Fibroblast of pulmonary artery (primary cell): ENCODE results near the gene RPE.

ENCODE experiments used
- DNase-seq: peaks from one replicate; pipeline ENCODE4 v3.0.0-alpha.2; 2010; ENCODE audit warnings: low read depth
- H3K4me3 ChIP-seq: replicated peaks from 2 replicates; pipeline ENCODE4 v1.5.1; 2011; ENCODE audit warnings: low read depth, mild to moderate bottlenecking, control low read depth, low read length, moderate library complexity
- TF ChIP-seq, protein P1 (sequence below): IDR thresholded peaks from 2 replicates; pipeline ENCODE4 v1.5.1; 2011; ENCODE audit warnings: mild to moderate bottlenecking, control low read depth, low read length, inconsistent platforms; ENCODE audit errors: missing control alignments

The RPE gene

DNA sequence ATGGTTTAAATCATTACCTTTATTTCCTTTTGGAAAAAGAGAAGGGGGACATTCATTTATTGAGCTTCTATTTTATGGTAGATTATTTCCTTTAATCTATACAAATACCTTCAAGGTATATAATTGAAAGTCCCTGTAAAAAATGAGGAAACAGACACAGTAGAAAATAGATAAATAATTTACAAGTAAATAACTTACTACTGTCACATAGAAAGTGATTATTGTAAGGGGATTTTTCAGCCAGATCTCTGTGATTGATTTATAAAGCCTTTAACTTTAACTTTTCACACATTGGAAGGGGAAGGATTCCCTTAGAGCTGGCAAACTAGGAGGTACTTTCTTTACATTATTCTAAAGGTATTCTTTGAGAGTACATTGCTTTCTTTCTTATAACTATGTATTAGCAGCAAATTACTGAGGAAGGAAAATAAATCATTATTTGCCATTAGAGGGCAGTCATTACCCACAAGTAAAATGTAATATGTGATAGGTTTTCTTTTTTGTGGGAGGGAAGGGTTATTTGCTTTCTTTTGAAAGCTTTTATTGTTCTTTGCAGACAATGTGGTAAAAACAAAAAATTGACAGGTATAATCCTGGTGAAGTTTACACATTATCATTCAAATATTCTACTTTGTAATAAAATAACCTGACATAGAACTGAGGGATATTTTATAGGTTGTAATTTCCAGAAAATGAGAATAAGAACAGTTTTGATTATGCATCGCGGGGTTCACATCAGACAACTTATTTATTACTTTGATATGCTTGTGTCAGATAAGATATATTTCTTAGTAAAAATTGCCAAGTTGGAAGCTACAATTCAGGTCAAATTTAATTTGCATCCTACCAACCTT is 24.8 kb upstream of the RPE start:
- TF ChIP-seq, protein P1, sequence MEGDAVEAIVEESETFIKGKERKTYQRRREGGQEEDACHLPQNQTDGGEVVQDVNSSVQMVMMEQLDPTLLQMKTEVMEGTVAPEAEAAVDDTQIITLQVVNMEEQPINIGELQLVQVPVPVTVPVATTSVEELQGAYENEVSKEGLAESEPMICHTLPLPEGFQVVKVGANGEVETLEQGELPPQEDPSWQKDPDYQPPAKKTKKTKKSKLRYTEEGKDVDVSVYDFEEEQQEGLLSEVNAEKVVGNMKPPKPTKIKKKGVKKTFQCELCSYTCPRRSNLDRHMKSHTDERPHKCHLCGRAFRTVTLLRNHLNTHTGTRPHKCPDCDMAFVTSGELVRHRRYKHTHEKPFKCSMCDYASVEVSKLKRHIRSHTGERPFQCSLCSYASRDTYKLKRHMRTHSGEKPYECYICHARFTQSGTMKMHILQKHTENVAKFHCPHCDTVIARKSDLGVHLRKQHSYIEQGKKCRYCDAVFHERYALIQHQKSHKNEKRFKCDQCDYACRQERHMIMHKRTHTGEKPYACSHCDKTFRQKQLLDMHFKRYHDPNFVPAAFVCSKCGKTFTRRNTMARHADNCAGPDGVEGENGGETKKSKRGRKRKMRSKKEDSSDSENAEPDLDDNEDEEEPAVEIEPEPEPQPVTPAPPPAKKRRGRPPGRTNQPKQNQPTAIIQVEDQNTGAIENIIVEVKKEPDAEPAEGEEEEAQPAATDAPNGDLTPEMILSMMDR: peak; percentile 47
- DNase-seq: peak; percentile 71
- H3K4me3 ChIP-seq: no peak overlapping the region

DNA sequence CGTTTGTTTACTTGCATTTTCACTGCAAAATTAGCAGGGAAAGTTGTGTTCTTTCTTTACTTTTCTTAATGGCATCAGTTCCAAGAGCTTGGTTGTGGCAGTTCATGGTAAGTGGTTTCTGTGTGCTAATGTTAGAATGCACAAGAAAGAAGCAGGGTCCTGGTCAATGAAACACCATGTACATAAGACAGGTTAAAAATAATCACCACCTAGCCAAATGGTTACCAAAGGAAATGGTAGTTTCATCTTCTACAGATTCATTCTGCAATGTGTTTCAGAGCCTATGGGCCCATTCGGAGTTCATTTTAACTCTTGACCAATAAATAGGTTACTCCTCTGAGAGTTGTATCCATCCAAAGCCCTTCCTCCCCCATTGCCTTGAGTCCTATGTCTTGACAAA is 18.1 kb upstream of the RPE start:
- TF ChIP-seq, protein P1: no peak
- DNase-seq: no peak
- H3K4me3 ChIP-seq: no peak overlapping the region

DNA sequence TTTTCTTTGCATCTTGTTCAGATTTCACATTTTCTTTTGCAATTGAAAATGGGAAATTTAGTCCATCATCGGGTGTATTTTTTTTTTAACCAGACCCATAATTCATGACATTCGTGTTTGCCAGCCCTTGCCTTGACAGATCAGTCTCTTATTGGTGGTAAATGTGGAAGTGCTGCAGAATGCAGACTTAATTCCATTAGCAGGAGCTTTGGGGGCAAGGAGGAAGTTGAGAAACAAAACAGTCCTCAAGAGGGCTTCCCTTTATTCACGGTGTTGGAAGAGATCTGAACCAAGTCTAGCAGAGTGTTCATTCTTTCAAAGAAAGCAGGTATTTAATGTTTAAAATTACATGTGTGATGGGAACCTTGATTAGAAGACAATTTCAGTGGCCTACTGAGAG is 16.6 kb upstream of the RPE start:
- TF ChIP-seq, protein P1: no peak
- no peak overlapping the region for H3K4me3 ChIP-seq
- DNase-seq: no peak

DNA sequence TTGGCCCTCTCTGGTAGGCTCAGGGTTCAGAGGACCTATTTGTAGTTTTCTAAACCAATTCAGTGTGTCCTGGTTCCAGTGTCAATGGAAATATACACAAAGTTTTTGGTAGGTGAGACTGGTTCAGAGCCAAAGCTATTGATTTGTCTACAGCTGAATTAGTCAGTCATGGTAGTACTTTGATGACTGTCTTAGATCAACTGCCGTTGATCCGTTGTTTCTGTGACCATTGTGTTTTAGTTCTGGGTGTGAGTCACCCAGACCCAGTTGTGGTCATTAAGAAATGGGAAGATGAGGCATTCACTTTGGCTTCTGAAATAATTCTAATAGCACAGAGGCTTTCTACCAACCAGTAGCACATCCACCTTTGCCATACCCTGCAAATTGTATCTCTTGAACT is 16.0 kb upstream of the RPE start:
- DNase-seq: no peak
- TF ChIP-seq, protein P1: no peak
- H3K4me3 ChIP-seq: no peak overlapping the region

DNA sequence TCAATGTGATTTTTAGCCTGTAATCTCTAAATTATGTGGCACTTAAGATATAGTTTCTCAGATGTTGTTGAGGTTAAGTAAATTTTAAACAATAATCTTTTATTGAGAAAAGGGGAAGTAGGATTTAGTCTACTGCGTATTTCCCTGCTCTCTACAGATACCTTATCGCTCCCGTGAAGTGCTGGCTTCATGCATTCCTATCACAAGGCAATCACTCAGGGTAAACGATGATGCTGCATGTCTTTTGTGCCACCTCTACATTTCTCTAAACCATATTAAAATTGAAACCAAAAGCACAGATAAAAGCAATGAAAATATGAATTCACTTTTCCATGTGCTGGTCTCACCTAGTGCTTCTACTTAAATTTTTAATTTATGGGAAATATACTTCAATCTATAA is 14.4 kb upstream of the RPE start:
- H3K4me3 ChIP-seq: no peak overlapping the region
- TF ChIP-seq, protein P1: no peak
- no peak for DNase-seq

DNA sequence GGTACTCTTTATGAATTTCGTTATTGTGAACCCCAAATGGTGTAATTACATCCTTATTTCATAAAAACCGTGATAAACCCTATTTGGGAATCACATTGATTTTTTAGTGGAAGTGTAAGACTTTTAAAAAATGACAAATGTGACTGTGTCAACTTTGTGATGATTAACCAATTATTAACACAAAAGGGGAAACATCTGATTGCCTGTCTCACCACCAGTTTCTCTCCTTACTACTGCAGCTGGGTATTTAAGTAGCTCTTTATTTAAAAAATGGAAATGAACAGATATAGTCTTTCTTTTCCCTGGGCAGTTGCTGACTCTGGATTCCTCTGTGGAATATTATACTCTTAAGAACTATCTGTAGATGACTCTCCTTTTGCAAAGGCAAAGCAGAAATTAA is 11.6 kb upstream of the RPE start:
- TF ChIP-seq, protein P1: no peak
- no peak for DNase-seq
- no peak overlapping the region for H3K4me3 ChIP-seq

DNA sequence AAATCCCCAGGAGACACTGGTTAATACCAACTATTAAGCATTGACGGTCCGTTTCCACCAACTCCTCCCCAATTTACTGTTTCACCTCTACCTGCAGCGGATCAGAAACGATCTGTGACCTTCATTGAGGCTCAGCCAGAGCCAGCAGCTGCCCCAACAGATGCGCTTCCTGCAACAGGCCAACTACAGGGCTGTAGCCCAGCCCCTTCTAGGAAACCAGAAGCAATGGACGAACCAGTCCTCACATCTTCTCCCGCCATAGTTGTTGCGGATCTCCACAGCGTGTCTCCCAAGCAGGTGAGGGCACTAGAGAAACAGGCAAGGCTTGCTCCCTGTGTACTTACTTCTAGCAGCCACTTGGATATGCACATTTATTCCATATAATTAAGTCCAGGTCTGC is 8.5 kb upstream of the RPE start:
- DNase-seq: no peak
- no peak overlapping the region for H3K4me3 ChIP-seq
- TF ChIP-seq, protein P1: no peak
